ENCODE results near the gene ABHD17C.

Gene ABHD17C

DNA sequence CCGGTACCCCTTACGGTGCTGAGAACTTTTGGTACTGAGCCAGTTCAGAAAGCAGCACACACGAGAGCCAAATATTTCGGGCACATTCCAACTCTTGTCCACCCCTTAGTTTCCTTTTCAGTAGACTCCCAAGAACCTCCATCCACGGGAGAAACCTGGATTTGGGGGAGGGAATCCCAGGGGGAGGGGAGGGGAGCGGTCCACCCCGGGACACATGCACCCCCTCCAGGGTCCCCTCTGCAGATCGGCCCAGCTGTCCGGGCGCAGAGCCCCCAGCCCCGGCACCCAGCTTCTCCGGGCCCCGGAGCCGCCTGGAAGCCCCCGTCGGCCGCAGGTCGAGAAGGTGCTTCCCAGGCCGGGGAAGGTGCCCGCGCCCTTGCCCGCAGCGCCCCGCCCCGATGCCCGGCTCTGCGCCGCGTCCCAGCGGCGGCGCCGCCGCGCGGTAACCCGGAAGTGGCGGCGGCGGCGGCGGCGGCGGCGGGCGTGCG, 455 bp upstream of the ABHD17C start:
- Histone ChIP-seq H3K36me3 (ENCODE audit: insufficient read depth, low read length) (no peaks in the 10 kb centered on the region), H3K9me3 (ENCODE audit: low read depth, low read length) (no peaks in the 10 kb centered on the region), H3K4me3 (peak overlapping the region; percentile 75), H3K27ac (no peak overlapping the region), H3K9ac (ENCODE audit: insufficient read length) (peak overlapping the region; percentile 73)
- TF ChIP-seq POLR2AphosphoS5 (IDR thresholded peaks at IDR 0.05; ENCODE audit: borderline replicate concordance, low read depth, low read length) (no peak), EZH2 (IDR thresholded peaks at IDR 0.05) (no peak), FOXP2 (optimal IDR thresholded peaks at IDR 0.05; ENCODE audit: control extremely low read depth, extremely low read length, insufficient read depth) (no peak)
- no peak for DNase-seq (ENCODE audit: low read depth, low spot score)

GRCh38 chr15:80695911-80696661, 976 bp downstream of the ABHD17C start:
- DNase-seq (ENCODE audit: low read depth, low spot score): no peak
- H3K9ac ChIP-seq (ENCODE audit: insufficient read length): no peak overlapping the region
- H3K27ac ChIP-seq: no peak overlapping the region

GRCh38 chr15:80697075-80697685, 2.1 kb downstream of the ABHD17C start:
- Histone ChIP-seq H3K9ac (ENCODE audit: insufficient read length) (no peak overlapping the region), H3K9me3 (ENCODE audit: low read depth, low read length) (no peaks in the 10 kb centered on the region), H3K27ac (no peak overlapping the region), H3K4me3 (no peak overlapping the region), H3K36me3 (ENCODE audit: insufficient read depth, low read length) (no peaks in the 10 kb centered on the region)
- no peak for DNase-seq (ENCODE audit: low read depth, low spot score)
- TF ChIP-seq POLR2AphosphoS5 (IDR thresholded peaks at IDR 0.05; ENCODE audit: borderline replicate concordance, low read depth, low read length) (no peak), FOXP2 (optimal IDR thresholded peaks at IDR 0.05; ENCODE audit: control extremely low read depth, extremely low read length, insufficient read depth) (no peak), EZH2 (IDR thresholded peaks at IDR 0.05) (no peak)

More at GRCh38 chr15:80695911-80696661, 976 bp downstream of the ABHD17C start:
- Histone ChIP-seq H3K9me3 (ENCODE audit: low read depth, low read length) (no peaks in the 10 kb centered on the region), H3K36me3 (ENCODE audit: insufficient read depth, low read length) (no peaks in the 10 kb centered on the region), H3K4me3 (peak overlapping the region; percentile 78)
- TF ChIP-seq EZH2 (IDR thresholded peaks at IDR 0.05) (no peak), POLR2AphosphoS5 (IDR thresholded peaks at IDR 0.05; ENCODE audit: borderline replicate concordance, low read depth, low read length) (no peak), FOXP2 (optimal IDR thresholded peaks at IDR 0.05; ENCODE audit: control extremely low read depth, extremely low read length, insufficient read depth) (no peak)

DNA sequence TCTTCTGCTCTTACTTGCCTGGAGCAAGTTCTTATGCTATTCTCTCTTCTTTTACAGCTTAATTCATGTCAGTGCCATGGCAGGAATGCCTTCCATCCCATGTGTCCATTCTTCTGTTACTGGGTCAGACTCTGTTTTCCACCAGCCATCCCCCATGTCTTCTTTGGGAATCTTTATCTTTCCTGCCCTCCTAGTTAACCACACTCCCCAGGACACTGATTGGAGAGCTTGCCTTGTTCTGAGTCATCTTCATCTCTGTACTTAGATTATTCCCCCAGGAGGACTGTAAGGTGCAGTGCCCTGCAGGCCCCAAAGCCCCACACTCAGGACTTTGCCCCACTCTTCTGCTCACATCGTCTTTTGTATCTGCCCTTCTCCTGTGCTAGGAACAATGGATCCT, 3.6 kb downstream of the ABHD17C start:
- no peaks in the 10 kb centered on the region for H3K36me3 ChIP-seq (ENCODE audit: insufficient read depth, low read length)
- TF ChIP-seq POLR2AphosphoS5 (IDR thresholded peaks at IDR 0.05; ENCODE audit: borderline replicate concordance, low read depth, low read length): no peak
- TF ChIP-seq EZH2 (IDR thresholded peaks at IDR 0.05): no peak
- TF ChIP-seq FOXP2 (optimal IDR thresholded peaks at IDR 0.05; ENCODE audit: control extremely low read depth, extremely low read length, insufficient read depth): no peak
- no peak for DNase-seq (ENCODE audit: low read depth, low spot score)
- H3K9me3 ChIP-seq (ENCODE audit: low read depth, low read length): no peaks in the 10 kb centered on the region
- H3K9ac ChIP-seq (ENCODE audit: insufficient read length): no peak overlapping the region
- no peak overlapping the region for H3K27ac ChIP-seq
- H3K4me3 ChIP-seq: no peak overlapping the region

- H3K9ac ChIP-seq (ENCODE audit: insufficient read length): no peak overlapping the region
- no peak overlapping the region for H3K4me3 ChIP-seq
- H3K27ac ChIP-seq: no peak overlapping the region
- no peaks in the 10 kb centered on the region for H3K36me3 ChIP-seq (ENCODE audit: insufficient read depth, low read length)
- DNase-seq (ENCODE audit: low read depth, low spot score): no peak
- TF ChIP-seq FOXP2 (optimal IDR thresholded peaks at IDR 0.05; ENCODE audit: control extremely low read depth, extremely low read length, insufficient read depth): no peak
- no peak for TF ChIP-seq EZH2 (IDR thresholded peaks at IDR 0.05)
- TF ChIP-seq POLR2AphosphoS5 (IDR thresholded peaks at IDR 0.05; ENCODE audit: borderline replicate concordance, low read depth, low read length): no peak
- H3K9me3 ChIP-seq (ENCODE audit: low read depth, low read length): no peaks in the 10 kb centered on the region
Measured at GRCh38 chr15:80699981-80700380, 4.9 kb downstream of the ABHD17C start.

DNA sequence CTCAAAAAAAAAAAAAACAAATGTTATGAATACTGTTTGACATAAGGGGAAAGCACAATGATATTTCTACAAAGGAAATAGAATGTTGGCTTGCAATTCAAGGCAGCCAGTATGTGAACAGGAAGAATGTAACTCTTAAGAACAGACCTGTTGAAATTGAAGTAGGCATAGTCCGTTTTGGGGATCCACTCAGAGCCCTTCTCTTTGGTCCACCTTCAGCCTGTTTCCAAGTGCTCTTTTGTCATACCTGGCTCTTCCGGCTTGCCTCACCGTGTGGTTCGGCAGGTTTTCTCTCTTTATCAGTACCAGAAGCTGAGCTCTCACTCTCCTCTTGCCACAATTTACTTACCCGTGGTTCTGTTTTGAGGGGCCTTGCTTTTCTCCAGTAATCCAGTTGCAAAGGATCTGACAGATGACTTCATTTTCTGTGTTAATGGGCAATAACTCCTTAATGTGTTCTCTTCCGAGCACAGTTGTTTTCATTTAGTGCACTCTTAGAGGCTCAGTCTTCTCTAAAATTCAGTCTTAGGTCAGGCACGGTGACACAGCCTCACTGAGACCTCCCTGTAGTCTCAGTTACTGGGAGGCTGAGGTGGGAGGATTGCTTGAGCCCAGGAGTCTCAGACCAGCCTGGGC, 6.7 kb downstream of the ABHD17C start:
- Histone ChIP-seq H3K9me3 (ENCODE audit: low read depth, low read length) (no peaks in the 10 kb centered on the region), H3K9ac (ENCODE audit: insufficient read length) (no peak overlapping the region), H3K27ac (no peak overlapping the region), H3K36me3 (ENCODE audit: insufficient read depth, low read length) (no peaks in the 10 kb centered on the region), H3K4me3 (no peak overlapping the region)
- DNase-seq (ENCODE audit: low read depth, low spot score): no peak
- TF ChIP-seq FOXP2 (optimal IDR thresholded peaks at IDR 0.05; ENCODE audit: control extremely low read depth, extremely low read length, insufficient read depth): no peak
- TF ChIP-seq POLR2AphosphoS5 (IDR thresholded peaks at IDR 0.05; ENCODE audit: borderline replicate concordance, low read depth, low read length): no peak
- TF ChIP-seq EZH2 (IDR thresholded peaks at IDR 0.05): no peak

- Histone ChIP-seq H3K9me3 (ENCODE audit: low read depth, low read length) (no peaks in the 10 kb centered on the region), H3K36me3 (ENCODE audit: insufficient read depth, low read length) (no peaks in the 10 kb centered on the region), H3K4me3 (no peak overlapping the region), H3K9ac (ENCODE audit: insufficient read length) (no peak overlapping the region), H3K27ac (no peak overlapping the region)
- DNase-seq (ENCODE audit: low read depth, low spot score): no peak
- no peak for TF ChIP-seq EZH2 (IDR thresholded peaks at IDR 0.05)
- no peak for TF ChIP-seq FOXP2 (optimal IDR thresholded peaks at IDR 0.05; ENCODE audit: control extremely low read depth, extremely low read length, insufficient read depth)
- no peak for TF ChIP-seq POLR2AphosphoS5 (IDR thresholded peaks at IDR 0.05; ENCODE audit: borderline replicate concordance, low read depth, low read length)
Measured at GRCh38 chr15:80703081-80703480, 8.0 kb downstream of the ABHD17C start.

DNA sequence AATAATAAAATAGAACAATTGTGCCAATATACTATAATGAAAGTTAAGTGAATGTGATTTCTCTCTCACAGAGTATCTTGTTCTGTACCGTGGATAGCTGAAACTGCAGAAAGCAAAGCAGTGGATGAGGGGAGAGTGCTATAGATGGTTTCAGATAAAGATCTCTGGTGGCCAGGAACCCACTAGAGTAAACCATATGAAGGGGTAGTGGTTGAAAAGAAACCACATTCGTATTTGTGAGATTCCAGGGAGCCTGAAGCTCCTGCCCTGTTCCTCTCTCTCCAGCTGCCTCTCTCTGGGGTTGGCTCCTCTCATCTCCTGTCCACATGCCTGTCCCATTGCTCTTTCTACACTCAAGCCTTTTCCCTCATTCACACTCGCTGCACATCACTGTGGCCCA, 8.9 kb downstream of the ABHD17C start:
- TF ChIP-seq EZH2 (IDR thresholded peaks at IDR 0.05) (no peak), FOXP2 (optimal IDR thresholded peaks at IDR 0.05; ENCODE audit: control extremely low read depth, extremely low read length, insufficient read depth) (no peak), POLR2AphosphoS5 (IDR thresholded peaks at IDR 0.05; ENCODE audit: borderline replicate concordance, low read depth, low read length) (no peak)
- DNase-seq (ENCODE audit: low read depth, low spot score): no peak
- Histone ChIP-seq H3K4me3 (no peak overlapping the region), H3K9me3 (ENCODE audit: low read depth, low read length) (no peaks in the 10 kb centered on the region), H3K9ac (ENCODE audit: insufficient read length) (no peak overlapping the region), H3K36me3 (ENCODE audit: insufficient read depth, low read length) (no peaks in the 10 kb centered on the region), H3K27ac (no peak overlapping the region)

Data from SK-N-MC (cell line).